Activated CD4-positive, alpha-beta T cell treated with anti-CD3 and anti-CD28 coated beads, Interleukin-2, amount 10 ng/mL, durations not matched to agents 7 days and 5 days (primary cell): ENCODE results near the gene GOLGA1. TPM values are rescaled to one million over a fixed set of nuclear protein-coding genes. Genes with fewer than 3 reads are reported as not detected.
A peak's percentile ranks its signal among the peaks of the same experiment; 100 is the strongest.
"Not testable (repeated sequence)": the region's sequence is repeated elsewhere in the genome, so short reads cannot be mapped to it uniquely, and the experiment has no call there.

Experiments
- CTCF ChIA-PET: fragments of 350-600 bp; sonication (Branson Sonifier 250); formaldehyde crosslinking; loops from one replicate; lab custom pipeline; 2021; ENCODE audit warnings: antibody characterized with exemption; lab: Charles Lee
- POLR2A ChIA-PET: fragments of 350-600 bp; sonication (Branson Sonifier 250); formaldehyde crosslinking; loops from one replicate; lab custom pipeline; 2021; ENCODE audit warnings: antibody characterized with exemption; lab: Charles Lee
- DNase-seq: peaks from one replicate; pipeline ENCODE4 v3.0.0-alpha.2; 2020
- H3K27ac Mint-ChIP-seq: one replicate; pipeline ENCODE4 v1.8.0; 2021; ENCODE audit warnings: mild to moderate bottlenecking, moderate library complexity, mixed read lengths
- H3K27me3 Mint-ChIP-seq: one replicate; pipeline ENCODE4 v1.8.0; 2021; ENCODE audit warnings: mixed read lengths
- H3K36me3 Mint-ChIP-seq: one replicate; pipeline ENCODE4 v1.8.0; 2021; ENCODE audit warnings: low read depth, mixed read lengths
- H3K4me1 Mint-ChIP-seq: one replicate; pipeline ENCODE4 v1.8.0; 2021; ENCODE audit warnings: mixed read lengths
- H3K4me3 Mint-ChIP-seq: one replicate; pipeline ENCODE4 v1.8.0; 2021; ENCODE audit warnings: mild to moderate bottlenecking, moderate library complexity, mixed read lengths
- H3K9me3 Mint-ChIP-seq: one replicate; pipeline ENCODE4 v1.8.0; 2021; ENCODE audit warnings: mixed read lengths
- total RNA-seq, 2 experiments: library from RNA; stranded (reverse); gene quantifications; one replicate each; pipeline ENCODE4 v1.2.3, GENCODE V29; 2021

GOLGA1 gene, protein sequence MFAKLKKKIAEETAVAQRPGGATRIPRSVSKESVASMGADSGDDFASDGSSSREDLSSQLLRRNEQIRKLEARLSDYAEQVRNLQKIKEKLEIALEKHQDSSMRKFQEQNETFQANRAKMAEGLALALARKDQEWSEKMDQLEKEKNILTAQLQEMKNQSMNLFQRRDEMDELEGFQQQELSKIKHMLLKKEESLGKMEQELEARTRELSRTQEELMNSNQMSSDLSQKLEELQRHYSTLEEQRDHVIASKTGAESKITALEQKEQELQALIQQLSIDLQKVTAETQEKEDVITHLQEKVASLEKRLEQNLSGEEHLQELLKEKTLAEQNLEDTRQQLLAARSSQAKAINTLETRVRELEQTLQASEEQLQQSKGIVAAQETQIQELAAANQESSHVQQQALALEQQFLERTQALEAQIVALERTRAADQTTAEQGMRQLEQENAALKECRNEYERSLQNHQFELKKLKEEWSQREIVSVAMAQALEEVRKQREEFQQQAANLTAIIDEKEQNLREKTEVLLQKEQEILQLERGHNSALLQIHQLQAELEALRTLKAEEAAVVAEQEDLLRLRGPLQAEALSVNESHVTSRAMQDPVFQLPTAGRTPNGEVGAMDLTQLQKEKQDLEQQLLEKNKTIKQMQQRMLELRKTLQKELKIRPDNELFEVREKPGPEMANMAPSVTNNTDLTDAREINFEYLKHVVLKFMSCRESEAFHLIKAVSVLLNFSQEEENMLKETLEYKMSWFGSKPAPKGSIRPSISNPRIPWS
- total RNA-seq: 10 to 100 TPM; 15.2 to 19.3 TPM

DNA sequence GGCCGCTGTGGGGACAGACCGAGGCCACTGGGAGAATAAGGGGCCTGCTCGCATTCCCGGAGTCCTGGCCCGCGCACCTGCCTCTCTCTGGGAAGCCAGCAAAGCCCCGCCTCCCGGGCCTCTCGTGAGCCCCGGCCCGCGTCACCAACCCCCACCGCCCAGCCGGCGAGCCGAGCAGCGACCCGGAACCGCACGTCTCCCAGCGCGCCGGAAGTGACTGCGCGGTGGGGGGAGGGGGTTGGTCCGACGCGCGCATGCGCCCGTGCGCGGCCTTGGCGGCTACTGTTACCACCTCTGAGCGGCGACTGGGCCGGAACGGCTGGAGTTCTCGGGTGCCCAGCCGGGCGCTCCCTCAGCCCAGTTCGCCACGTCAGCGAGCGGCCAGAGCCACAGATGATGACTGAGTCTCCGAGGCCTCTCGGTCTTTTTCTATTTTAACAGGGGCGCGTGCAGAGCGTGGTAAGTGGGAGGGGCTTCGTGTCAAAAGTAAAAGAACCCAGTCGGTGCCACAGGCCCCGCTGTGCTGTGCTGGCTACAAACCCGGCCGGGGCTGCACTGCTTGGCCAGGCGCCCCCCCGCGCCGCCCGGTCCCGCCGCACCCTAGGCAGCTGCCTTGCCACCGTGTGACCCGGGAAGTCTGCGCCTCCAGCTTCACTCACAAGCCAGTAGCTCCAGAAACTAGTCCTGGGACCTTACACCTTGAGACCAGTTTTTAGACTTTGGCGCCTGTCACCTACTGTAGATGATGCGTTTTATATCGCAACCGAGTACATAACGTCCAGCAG is at the start of gene GOLGA1:
GOLGA1 (minus strand) TSS at position 190 of the 785 bp plus-strand sequence. CDS start 2,372 bp downstream, outside the sequence.
- peaks cover 30% of the 10 kb centered on the region for H3K4me1 Mint-ChIP-seq
- CTCF ChIA-PET: interaction anchor here (0.9 to 1.2 kb wide), 3 partner anchors 9 to 206 kb away, joined by 3 read pairs; no protein-coding TSS in a partner anchor
- H3K36me3 Mint-ChIP-seq: peaks cover 18% of the 10 kb centered on the region
- POLR2A ChIA-PET: interaction anchor here (0.7 kb wide), 1 partner anchor 186 kb away, joined by 5 read pairs; no protein-coding TSS in a partner anchor
- H3K9me3 Mint-ChIP-seq: no peaks in the 10 kb centered on the region
- peak within 1 kb of the TSS; percentile 86 for H3K4me3 Mint-ChIP-seq
- peak; percentile 93 for DNase-seq
- H3K27ac Mint-ChIP-seq: peak within 1 kb of the TSS; percentile 97
- H3K27me3 Mint-ChIP-seq: no peaks in the 10 kb centered on the region

DNA sequence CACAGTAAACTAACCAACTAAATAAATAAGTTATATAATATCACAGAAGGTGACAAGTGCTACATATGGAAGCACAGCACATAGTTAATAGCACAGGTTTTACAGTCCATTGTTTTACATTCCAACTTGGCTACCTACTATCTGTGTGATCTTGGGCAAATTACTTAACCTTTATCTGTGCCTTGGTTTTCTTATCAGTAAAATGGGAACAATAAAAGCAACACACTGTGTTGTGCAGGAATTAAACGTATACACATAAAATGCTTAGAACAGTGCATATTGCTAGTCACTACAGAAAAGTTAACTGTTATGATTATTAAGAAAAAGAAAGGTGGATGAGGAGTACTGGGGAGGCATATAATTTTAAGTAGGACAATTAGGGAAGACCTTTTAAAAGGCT is 42.8 kb upstream of the GOLGA1 start:
- H3K4me1 Mint-ChIP-seq: no peaks in the 10 kb centered on the region
- CTCF ChIA-PET: no interaction called here
- no peak overlapping the region for H3K4me3 Mint-ChIP-seq
- H3K27me3 Mint-ChIP-seq: no peaks in the 10 kb centered on the region
- DNase-seq: no peak
- peaks cover 4% of the 10 kb centered on the region for H3K36me3 Mint-ChIP-seq
- POLR2A ChIA-PET: no interaction called here
- H3K9me3 Mint-ChIP-seq: no peaks in the 10 kb centered on the region
- no peak overlapping the region for H3K27ac Mint-ChIP-seq

DNA sequence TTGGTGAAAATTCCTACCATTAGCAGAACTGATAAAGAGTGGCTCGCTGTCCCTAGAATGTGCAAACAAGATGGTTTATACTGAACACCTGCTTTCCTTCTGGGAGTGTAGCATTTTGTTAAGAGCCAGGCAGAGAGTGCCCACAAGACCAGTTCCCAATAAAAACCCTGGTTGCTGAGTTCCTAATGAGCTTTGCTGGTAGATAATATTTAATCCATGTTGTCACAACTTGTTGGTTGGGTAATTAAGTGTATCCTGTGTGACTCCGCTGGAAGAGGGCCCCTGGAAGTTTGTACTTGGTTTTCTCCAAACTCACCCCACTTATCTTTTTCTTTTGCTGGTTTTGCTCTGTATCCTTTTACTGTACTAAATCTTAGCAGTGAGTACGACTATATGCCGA is 39.5 kb upstream of the GOLGA1 start:
- Mint-ChIP-seq H3K36me3 (no peaks in the 10 kb centered on the region), H3K4me3 (no peak overlapping the region)

DNA sequence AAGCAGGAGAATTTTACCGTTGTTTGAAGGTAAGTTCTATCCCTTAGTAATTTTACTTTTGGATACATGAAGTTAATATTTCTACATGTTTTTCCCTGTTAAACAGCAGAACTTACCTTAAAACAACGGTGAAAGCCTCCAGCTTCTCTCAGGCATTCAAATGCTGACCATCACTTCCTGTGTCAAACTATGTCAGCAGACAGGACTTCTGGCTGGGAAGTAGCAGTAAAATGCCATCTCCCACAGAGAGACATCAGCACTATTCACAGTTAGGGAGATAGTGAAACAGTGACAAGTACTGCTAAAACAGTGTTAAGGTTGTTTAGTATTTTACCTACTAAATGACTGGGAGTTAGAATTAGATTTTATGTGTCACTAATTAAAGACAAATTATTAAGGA is 34.2 kb upstream of the GOLGA1 start:
- H3K9me3 Mint-ChIP-seq: no peaks in the 10 kb centered on the region
- peaks cover 14% of the 10 kb centered on the region for H3K36me3 Mint-ChIP-seq
- H3K27ac Mint-ChIP-seq: no peak overlapping the region
- CTCF ChIA-PET: no interaction called here
- peaks cover 2% of the 10 kb centered on the region for H3K4me1 Mint-ChIP-seq
- POLR2A ChIA-PET: no interaction called here
- DNase-seq: no peak
- H3K4me3 Mint-ChIP-seq: no peak overlapping the region
- H3K27me3 Mint-ChIP-seq: no peaks in the 10 kb centered on the region

More for the DNA sequence above, 39.5 kb upstream of the GOLGA1 start:
- ChIA-PET CTCF (interaction anchor here (0.6 to 1.2 kb wide), 2 partner anchors 50 to 122 kb away, joined by 4 read pairs; no protein-coding TSS in a partner anchor), POLR2A (no interaction called here)
- DNase-seq: no peak
- Mint-ChIP-seq H3K27ac (no peak overlapping the region), H3K27me3 (no peaks in the 10 kb centered on the region), H3K9me3 (no peaks in the 10 kb centered on the region), H3K4me1 (no peaks in the 10 kb centered on the region)

DNA sequence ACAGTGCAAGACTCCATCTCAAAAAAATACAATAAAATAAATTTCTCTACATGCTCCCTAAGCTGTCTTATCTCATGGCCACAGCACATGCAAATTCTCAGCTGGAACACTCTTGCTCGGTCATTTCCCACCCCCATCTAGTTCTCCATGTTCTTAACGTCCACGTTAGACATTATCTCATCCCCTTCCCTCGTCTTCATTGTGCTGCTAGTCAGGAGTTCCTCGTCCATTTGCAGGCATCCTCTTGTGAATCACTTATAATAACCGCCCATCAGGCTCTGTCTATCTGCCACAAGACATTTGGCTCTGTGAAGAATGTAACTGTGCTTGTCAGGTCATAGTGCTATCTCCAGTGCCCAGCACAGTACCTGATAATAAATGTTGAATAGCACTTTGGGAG is 32.9 kb upstream of the GOLGA1 start:
- CTCF ChIA-PET: no interaction called here
- Mint-ChIP-seq H3K36me3 (peaks cover 15% of the 10 kb centered on the region), H3K4me1 (peaks cover 2% of the 10 kb centered on the region), H3K27ac (no peak overlapping the region), H3K9me3 (no peaks in the 10 kb centered on the region), H3K27me3 (no peaks in the 10 kb centered on the region), H3K4me3 (no peak overlapping the region)
- POLR2A ChIA-PET: no interaction called here
- no peak for DNase-seq

DNA sequence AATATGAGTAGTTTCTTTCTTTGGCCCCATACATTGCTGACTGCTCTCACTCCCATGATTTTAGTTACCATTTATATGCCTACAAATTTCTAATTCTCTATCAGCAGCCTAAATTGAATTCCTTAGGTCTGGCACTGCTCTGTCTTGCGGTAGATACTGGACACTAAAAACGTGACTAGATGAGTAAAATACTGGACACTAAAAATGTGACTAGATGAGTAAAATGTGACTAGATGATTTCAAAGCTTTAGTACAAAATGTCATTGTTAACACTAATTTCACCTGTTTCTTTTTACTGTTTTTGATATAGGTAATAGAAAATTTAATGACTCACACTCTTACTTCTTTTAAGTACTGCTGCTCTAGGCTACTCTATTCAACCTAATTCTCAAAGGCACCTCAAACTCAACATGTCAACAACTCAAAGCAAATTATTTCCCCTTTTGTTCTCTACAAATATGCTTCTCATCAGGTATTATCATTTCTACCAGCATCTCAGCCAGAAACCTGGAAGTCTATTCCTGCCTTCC is 31.4 kb upstream of the GOLGA1 start:
- no peak overlapping the region for H3K27ac Mint-ChIP-seq

DNA sequence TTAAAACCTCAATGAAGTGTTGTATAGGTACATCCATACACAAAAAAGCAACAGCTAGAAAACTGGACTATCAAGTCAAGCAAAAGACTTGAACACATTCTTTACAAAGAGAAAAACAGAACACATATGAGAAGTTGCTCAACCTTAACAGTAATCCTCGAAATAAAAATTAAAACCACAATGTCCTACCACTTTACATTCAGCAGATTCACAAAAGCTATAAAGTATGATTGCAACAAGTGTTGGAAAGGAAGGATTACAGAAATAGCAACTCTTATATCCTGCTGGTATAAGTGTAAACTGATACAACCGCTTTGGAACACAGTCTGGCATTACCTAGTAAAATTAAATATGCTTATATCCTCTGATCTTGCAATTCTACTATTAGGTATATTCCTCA is 28.5 kb upstream of the GOLGA1 start:
- H3K4me3 Mint-ChIP-seq: no peak overlapping the region
- H3K36me3 Mint-ChIP-seq: peaks cover 17% of the 10 kb centered on the region
- H3K4me1 Mint-ChIP-seq: peaks cover 27% of the 10 kb centered on the region
- DNase-seq: no peak
- no peak overlapping the region for H3K27ac Mint-ChIP-seq
- no peaks in the 10 kb centered on the region for H3K27me3 Mint-ChIP-seq
- POLR2A ChIA-PET: no interaction called here
- no peaks in the 10 kb centered on the region for H3K9me3 Mint-ChIP-seq
- CTCF ChIA-PET: interaction anchor here (0.6 to 1.5 kb wide), 3 partner anchors 15 to 169 kb away, joined by 3 to 5 read pairs (median 3); no protein-coding TSS in a partner anchor

More for the DNA sequence above, 31.4 kb upstream of the GOLGA1 start:
- ChIA-PET POLR2A (no interaction called here), CTCF (no interaction called here)
- H3K4me1 Mint-ChIP-seq: peaks cover 3% of the 10 kb centered on the region
- no peak overlapping the region for H3K4me3 Mint-ChIP-seq
- H3K36me3 Mint-ChIP-seq: peaks cover 22% of the 10 kb centered on the region
- DNase-seq: no peak
- no peaks in the 10 kb centered on the region for H3K9me3 Mint-ChIP-seq
- no peaks in the 10 kb centered on the region for H3K27me3 Mint-ChIP-seq

DNA sequence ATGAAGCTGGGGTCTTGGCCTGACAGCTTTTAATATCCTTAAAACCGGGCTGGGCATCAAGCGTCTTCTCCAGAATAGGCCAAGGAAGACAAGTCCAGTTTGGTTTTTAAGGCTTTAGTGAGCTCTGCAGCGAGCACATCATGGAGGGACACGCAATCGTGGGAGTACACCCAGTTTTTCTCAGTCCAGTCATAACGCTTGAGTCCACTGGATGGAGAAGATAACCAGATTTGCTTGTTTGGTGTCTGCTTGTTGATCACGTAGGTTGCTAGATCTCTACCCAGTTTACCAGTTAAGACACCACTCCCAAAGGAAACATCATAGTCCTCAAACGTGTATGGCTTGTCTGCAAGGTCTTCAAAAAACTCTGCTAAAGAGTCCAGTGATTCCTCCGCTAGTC is 27.4 kb upstream of the GOLGA1 start:
- H3K27me3 Mint-ChIP-seq: no peaks in the 10 kb centered on the region
- no peaks in the 10 kb centered on the region for H3K9me3 Mint-ChIP-seq
- peaks cover 14% of the 10 kb centered on the region for H3K36me3 Mint-ChIP-seq
- H3K4me3 Mint-ChIP-seq: no peak overlapping the region
- H3K4me1 Mint-ChIP-seq: peaks cover 35% of the 10 kb centered on the region
- ChIA-PET CTCF (interaction anchor here (1.1 kb wide), 1 partner anchor 13 kb away, joined by 4 read pairs; no protein-coding TSS in a partner anchor), POLR2A (interaction anchor here (0.6 kb wide), 1 partner anchor 752 kb away, joined by 3 read pairs; no protein-coding TSS in a partner anchor)
- H3K27ac Mint-ChIP-seq: no peak overlapping the region
- DNase-seq: no peak

DNA sequence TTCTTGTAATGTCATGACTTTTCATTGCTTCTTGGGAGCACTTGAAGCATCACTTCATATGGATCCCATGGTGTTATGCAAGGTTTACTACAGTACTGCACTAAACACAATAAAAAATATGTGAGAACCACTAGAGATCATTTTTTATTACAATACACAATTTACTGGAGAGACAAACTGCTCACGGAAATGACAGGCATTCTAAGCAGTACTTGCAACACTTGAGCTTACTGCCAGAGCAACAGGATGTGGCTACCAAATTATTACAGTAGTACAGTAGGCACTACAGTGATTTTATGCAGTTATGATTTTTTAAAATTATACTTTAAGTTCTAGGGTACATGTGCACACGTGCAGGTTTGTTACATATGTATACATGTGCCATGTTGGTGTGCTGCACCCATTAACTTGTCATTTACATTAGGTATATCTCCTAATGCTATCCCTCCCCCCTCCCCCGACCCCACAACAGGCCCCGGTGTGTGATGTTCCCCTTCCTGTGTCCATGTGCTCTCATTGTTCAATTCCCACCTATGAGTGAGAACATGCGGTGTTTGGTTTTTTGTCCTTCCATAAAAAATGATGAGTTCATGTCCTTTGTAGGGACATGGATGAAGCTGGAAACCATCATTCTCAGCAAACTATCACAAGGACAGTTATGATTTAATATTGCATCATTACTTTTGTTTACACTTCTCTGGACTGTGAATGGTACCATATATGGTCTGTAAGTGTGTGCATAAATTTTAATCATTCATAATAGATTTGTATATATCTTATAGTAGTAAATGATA is 25.1 kb upstream of the GOLGA1 start:
- not testable (repeated sequence) for H3K9me3 Mint-ChIP-seq, H3K4me3 Mint-ChIP-seq, H3K27me3 Mint-ChIP-seq
- peak; percentile 57 for DNase-seq
- peak overlapping the region; percentile 91 for H3K27ac Mint-ChIP-seq
- POLR2A ChIA-PET: interaction anchor here (0.6 kb wide), 1 partner anchor 109 kb away, joined by 3 read pairs; no protein-coding TSS in a partner anchor
- peaks cover 13% of the 10 kb centered on the region for H3K36me3 Mint-ChIP-seq
- H3K4me1 Mint-ChIP-seq: peaks cover 35% of the 10 kb centered on the region
- CTCF ChIA-PET: interaction anchor here (0.5 to 1.5 kb wide), 3 partner anchors 24 to 29 kb away, joined by 3 read pairs; partner anchors contain the start of gene GOLGA1

DNA sequence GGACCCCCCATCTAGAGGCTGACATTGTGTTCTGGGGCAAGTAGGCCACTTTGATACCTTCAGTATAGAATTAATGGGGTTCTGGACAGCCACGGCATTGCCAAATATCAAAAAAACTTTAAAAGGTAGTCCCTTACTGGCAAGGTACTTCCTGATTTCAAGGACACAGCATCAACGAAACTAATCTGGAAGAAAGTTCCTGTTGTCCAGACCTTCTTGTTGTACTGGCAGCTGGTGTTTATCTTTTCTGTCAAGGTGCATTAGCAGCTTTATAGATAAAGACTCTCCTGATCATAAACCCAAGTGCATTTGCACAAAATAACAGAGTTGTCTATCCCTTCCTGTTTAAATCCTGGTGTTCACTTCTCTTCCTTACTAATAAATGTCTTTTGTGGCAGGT is 23.7 kb upstream of the GOLGA1 start:
- DNase-seq: no peak
- H3K4me1 Mint-ChIP-seq: peaks cover 35% of the 10 kb centered on the region
- no peak overlapping the region for H3K4me3 Mint-ChIP-seq
- H3K27me3 Mint-ChIP-seq: no peaks in the 10 kb centered on the region
- H3K27ac Mint-ChIP-seq: peak overlapping the region; percentile 91
- POLR2A ChIA-PET: no interaction called here
- no peaks in the 10 kb centered on the region for H3K9me3 Mint-ChIP-seq
- H3K36me3 Mint-ChIP-seq: peaks cover 11% of the 10 kb centered on the region
- CTCF ChIA-PET: interaction anchor here (1.5 kb wide), 1 partner anchor 27 kb away, joined by 3 read pairs; no protein-coding TSS in a partner anchor

DNA sequence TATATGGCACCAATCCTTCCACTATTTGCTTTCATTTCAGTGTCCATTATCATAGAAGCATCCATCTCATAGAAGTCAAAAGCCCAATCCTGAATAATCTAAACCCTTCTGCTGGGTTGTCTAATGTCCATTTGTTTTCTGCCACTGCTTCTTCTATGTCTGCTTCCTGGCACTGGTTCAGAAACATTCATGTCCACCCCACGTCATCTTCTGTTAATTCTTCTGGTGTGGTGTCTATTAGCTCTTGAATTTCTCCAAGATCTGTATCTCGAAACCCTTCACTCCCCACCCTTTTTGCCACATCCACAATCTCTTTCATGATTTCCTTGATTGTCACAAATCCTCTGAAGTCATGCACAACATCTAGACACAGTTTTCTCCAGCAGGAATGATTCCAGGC is 23.2 kb upstream of the GOLGA1 start:
- H3K27ac Mint-ChIP-seq: peak overlapping the region; percentile 5
- H3K4me3 Mint-ChIP-seq: no peak overlapping the region
- no peaks in the 10 kb centered on the region for H3K9me3 Mint-ChIP-seq
- H3K4me1 Mint-ChIP-seq: peaks cover 35% of the 10 kb centered on the region
- no peak for DNase-seq
- H3K36me3 Mint-ChIP-seq: peaks cover 11% of the 10 kb centered on the region
- no peaks in the 10 kb centered on the region for H3K27me3 Mint-ChIP-seq
- CTCF ChIA-PET: no interaction called here
- POLR2A ChIA-PET: no interaction called here
